GM18505 (cell line): ENCODE data around the gene ARNT2.

Experiments
- ATAC-seq: cut with Tn5 transposase; IDR thresholded peaks from one replicate; pipeline ENCODE4 v1.9.1; 2021; ENCODE audit not compliant: unreplicated experiment
- POLR2A ChIP-seq: IDR thresholded peaks from 4 replicates; pipeline ENCODE4 v1.6.1; 2011; ENCODE audit warnings: borderline replicate concordance; ENCODE audit not compliant: insufficient read depth, insufficient read length; ENCODE audit errors: extremely low read depth

ARNT2 gene

GRCh38 chr15:80562846-80563245 is 158.7 kb downstream of the ARNT2 start:
- ATAC-seq = no peak
- TF ChIP-seq POLR2A = no peak

DNA sequence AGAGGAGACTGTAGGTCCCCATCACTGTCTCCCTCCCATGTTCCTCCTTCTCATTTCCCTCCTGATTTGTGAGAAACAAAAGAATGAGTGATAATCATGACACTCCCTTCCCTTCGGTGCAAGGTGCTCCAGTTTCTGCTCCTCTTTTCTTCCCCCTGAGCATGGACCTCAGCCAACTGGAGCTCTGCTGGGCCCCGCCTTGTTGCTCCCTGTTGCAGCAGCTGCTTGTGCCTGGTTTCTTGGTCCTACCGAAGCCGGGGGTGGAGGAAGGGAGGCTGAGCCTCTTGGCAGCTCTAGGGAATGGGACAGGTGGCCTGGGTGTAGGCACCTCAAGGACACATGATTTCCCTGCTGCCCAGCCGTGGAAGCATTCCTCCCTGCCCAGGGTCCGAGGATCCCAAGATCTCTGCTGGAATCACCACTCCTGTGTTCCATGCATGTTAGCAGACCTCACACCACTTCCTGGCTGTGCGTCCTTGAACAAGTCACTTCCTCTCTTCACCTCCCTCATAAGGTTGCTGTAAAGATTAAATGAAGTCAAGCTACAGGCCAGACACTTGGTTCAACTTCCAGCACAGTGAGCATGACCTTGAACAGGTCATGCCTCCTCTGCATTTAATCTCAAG is 159.3 kb downstream of the ARNT2 start:
- no peak for ATAC-seq
- no peak for TF ChIP-seq POLR2A

DNA sequence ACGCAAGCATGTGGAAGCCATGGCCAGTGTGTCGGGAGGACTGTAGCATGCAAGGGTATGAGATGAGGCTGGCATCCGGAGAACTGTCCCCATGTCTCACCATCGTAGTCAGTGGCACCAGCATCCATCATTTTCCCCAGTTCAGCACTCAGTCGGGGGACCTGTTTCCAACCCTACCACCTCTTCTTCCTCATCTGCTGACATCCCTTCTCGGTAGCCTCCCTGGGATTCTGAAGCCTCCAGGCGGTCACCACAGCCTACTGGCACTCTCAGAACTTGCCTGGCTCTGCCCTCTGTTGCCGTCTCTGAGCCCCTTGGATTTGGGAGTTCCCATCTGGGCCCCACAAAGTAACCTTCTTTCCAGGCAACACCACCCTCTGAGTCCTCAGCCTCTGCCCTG is 159.9 kb downstream of the ARNT2 start:
- no peak for TF ChIP-seq POLR2A
- ATAC-seq = no peak

DNA sequence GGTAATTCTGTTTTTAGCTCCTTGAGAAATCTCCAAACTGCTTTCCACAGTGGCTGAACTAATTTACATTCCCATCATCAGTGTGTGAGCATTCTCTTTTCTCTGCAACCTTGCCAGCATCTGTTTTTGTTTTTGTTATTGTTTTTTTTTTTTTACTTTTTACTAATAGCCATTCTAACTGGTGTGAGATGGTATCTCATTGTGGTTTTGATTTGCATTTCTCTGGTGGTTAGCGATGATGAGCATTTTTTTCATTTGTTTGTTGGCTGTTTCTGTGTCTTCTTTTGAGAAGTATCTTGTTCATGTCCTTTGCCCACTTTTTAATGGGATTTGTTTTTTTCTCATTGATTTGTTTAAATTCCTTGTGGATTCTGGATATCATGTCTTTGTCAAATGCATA is 161.2 kb downstream of the ARNT2 start:
- no peak for TF ChIP-seq POLR2A
- ATAC-seq = no peak

DNA sequence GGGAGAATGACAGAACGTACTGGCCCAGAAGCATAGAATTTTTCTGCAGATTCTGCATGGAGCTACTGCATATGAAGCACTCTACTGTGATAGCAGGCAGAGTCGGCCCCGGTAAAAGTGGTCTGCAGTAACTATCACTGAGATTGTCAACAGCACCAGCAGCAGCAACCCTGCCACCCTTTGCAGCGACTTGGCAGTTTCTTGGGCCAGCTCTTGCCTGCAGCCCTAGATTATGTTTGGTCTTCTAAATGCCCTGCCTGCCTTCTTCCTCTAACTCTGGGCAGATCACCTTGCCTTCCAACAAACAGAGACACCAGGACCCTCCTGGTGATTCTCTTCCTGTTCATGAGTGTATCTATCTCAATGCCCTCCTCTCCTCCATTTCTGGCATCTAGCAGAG is 161.8 kb downstream of the ARNT2 start:
- TF ChIP-seq POLR2A = no peak
- no peak for ATAC-seq

GRCh38 chr15:80567721-80568157 is 163.6 kb downstream of the ARNT2 start:
- no peak for TF ChIP-seq POLR2A
- no peak for ATAC-seq

- no peak for ATAC-seq
Measured at GRCh38 chr15:80568298-80568697, 164.1 kb downstream of the ARNT2 start.

GRCh38 chr15:80568876-80569605 is 164.9 kb downstream of the ARNT2 start:
- no peak for TF ChIP-seq POLR2A
- no peak for ATAC-seq

More at GRCh38 chr15:80568298-80568697, 164.1 kb downstream of the ARNT2 start:
- TF ChIP-seq POLR2A = no peak

GRCh38 chr15:80569656-80570055 is 165.5 kb downstream of the ARNT2 start:
- no peak for ATAC-seq
- no peak for TF ChIP-seq POLR2A

DNA sequence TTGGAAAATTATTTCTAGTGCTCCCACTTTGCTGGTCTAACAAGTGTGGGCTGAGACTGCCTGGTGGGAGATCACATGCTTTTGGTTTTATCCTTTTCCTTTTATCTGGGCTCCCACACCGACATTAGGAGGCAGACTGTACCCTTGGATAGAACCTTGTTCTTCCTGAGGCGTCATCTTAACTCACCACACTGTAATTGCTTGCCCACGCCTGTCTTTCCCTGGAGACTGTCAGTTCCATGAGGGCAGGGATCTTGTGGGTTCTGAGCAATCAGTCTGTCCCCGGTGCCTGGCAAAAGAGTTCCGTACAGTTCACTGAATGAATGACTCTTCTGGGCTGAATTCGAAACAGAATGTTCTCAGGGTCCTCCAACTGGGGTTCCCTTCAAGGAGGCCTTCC is 166.4 kb downstream of the ARNT2 start:
- TF ChIP-seq POLR2A = no peak
- no peak for ATAC-seq

DNA sequence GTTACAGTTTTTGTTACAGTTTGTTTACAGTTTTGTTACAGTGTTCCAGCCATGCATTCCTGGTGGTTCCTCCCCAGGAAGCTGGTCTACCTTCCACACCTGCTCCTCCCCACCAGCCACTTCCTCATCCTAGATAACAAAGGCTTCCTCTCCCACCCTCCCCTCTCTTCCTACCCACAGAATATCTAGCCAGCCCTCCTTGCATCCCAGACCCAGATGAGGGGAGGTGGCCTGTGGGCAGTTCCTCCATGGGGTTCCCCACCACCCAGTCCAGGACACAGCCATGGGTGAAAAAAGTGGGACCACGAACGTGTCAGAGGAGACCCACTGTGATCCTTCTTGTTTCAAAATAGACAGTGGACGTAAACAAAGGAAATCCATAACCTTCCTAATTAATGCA is 168.2 kb downstream of the ARNT2 start:
- no peak for TF ChIP-seq POLR2A
- ATAC-seq = no peak

GRCh38 chr15:80573606-80574005 is 169.4 kb downstream of the ARNT2 start:
- TF ChIP-seq POLR2A = no peak
- ATAC-seq = no peak

DNA sequence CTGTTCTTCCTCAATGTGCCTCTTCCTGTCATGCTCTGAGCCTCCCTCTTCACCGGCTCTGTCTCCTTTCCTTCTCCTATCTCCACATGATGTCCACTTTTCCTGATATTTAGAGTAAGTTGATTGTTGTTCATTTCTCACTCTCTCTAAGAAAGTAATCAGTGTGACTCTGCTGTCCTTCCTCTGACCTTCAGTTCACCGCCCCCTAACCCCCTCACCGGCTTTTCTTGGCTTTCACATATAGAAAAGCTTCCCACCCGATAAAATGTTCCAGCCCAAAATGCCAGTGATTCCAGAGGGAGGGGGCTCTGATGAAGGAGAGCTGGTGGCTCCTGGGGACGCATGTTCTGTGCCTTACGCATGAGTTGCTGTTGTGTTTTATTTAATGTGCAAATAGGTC is 170.4 kb downstream of the ARNT2 start:
- TF ChIP-seq POLR2A = no peak
- ATAC-seq = no peak

- ATAC-seq = no peak
- TF ChIP-seq POLR2A = no peak
Measured at GRCh38 chr15:80576519-80577090, 172.4 kb downstream of the ARNT2 start.

DNA sequence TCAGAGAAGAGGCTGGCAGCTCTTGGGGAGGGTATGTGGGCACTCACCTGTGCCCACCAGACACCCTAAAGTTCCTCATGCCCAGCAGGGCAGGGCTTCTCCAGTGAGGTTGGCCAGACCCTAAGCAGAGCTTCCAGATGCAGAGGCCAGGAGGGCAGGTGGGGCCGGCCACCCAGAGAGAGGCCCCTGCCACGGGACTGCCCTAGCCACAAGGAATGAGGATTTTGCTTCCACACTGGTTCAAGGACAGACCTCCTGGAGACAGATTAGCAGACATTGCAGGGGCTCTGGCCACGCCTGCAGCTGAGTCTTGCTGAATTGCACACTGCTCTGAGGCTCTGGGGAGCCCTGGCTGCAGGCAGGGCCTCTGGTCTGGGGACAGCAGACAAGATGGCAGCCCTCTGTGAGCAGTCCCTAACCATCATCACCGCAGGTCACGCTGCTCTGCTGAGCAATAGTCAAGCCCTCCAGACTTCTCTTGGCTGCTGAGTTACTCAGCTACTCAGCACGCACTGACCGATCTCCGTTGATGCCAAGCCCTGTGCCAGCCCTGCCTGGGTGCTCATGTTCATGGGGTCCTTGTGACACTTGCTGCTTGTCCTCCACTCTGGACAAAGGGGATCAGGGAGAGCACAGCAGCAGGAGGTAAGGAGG is 173.5 kb downstream of the ARNT2 start:
- no peak for ATAC-seq
- TF ChIP-seq POLR2A = no peak

DNA sequence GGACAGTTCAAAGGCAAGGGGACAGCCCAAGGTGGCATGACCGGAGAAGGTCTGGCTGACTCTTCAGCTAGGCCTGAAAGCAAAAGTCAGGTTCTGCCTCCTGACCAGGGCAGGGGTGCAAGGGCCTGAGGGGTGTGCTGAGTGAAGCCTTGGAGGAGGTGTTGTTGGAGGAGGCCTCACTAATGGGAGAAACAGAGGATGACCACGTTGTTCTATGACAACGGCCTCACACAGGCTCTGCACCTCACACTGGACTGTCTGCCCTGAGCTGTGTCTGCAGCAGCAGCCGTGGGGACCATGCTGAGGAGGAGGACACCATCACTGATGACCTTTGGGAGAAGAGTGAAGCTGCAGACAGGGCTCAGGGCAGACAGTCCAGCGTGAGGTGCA is 174.0 kb downstream of the ARNT2 start:
- TF ChIP-seq POLR2A = no peak
- ATAC-seq = no peak
